ENCODE data around the gene LCK. TPM values are rescaled to one million over a fixed set of nuclear protein-coding genes. Genes with fewer than 3 reads are reported as not detected.

Gene LCK
- total RNA-seq (under 1 TPM; 0.22 to 0.50 TPM), polyA plus RNA-seq (ENCODE audit: insufficient read length in 2 of 2) (under 1 TPM; 0.27 to 0.41 TPM)
- long read RNA-seq, donor 1 = 0 reads
- long read RNA-seq, donor 2 = 0 reads
- long read RNA-seq, donor 3 = 0 reads
- long read RNA-seq, donor 4 = 0 reads

DNA sequence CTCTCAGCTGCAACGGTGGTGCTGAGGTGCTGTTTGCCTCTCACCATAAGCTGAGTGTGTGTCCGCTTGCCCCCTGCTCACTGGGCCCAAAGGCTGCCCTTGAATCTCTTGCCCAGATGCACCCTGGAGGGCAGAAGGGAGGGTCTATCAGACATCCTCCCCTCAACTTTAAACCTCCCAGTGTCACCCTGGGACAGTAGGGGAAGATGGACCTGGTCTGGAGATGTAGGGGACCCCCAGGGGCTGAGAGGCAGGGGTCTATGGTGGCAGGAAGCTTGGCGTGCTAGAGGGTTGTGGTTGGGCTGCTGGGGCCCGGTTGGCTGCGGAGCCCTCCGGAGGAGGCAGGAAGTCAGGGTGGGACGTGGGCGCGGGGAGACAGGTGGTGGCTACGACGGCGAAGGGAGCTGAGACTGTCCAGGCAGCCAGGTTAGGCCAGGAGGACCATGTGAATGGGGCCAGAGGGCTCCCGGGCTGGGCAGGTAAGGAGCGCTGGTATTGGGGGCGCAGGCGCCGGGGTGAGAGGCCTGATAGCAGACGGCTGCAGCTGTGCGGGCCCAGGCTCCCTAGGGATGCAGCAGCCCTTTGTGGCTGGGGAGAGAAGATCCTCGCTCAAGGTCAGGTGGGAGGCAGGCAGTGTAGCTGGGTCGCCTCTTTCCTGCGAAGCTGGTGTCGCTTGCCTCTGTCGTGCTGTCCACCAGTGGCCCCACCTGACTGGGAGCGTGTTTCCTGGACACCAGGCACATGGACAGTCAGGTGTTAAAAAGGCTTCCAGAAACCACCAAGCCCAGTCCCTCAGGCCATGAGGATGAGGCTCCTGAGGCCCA, at the start of gene LCK:
Gene LCK (plus strand): TSS at position 373 of the 824 bp plus-strand sequence. CDS start 23,065 bp downstream, outside the sequence.
- Histone ChIP-seq H3K27me3 (ENCODE audit: control insufficient read depth, insufficient read depth, low read length) (no peaks in the 10 kb centered on the region), H3K4me3 (ENCODE audit: low read depth, low read length) (no peak within 1 kb of the TSS), H3K27ac (ENCODE audit: low read depth, low read length) (peak within 1 kb of the TSS; percentile 42), H3K9me3 (ENCODE audit: control insufficient read depth, insufficient read depth, low read length) (no peaks in the 10 kb centered on the region), H3K36me3 (ENCODE audit: control insufficient read depth, insufficient read depth, low read length) (no peaks in the 10 kb centered on the region), H3K4me1 (ENCODE audit: control insufficient read depth, insufficient read depth, low read length) (peaks cover 21% of the 10 kb centered on the region)
- DNase-seq (ENCODE audit: low read depth in 4 of 6, low spot score in 6 of 6) = no peak
- 79% methylated on average over 23 of the region's 25 CpGs for WGBS (ENCODE audit: insufficient coverage)

DNA sequence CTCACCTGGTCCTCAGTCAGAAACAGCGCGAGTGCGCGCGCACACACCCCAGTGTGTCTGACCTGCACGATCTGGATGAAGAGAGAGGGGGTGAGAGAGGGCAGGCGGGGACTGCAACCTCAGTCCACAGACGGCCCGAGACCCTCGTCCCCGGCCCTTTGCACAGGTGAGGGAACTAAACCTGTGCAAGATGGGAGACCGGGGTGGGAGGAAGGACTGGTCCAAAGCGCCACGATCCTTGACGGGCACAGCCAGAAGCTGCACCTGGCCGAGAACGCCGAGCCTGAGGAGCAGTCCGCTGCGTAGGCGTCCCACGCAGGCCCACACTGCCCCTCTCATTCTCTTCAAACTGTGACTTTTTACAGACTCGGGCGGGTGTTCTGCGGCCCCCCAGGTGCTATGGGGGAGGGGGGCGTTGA, 46.1 kb upstream of the LCK start:
- Histone ChIP-seq H3K27me3 (ENCODE audit: control insufficient read depth, insufficient read depth, low read length) (no peaks in the 10 kb centered on the region), H3K4me3 (ENCODE audit: low read depth, low read length) (peak overlapping the region; percentile 82), H3K9me3 (ENCODE audit: control insufficient read depth, insufficient read depth, low read length) (no peaks in the 10 kb centered on the region), H3K4me1 (ENCODE audit: control insufficient read depth, insufficient read depth, low read length) (peaks cover 58% of the 10 kb centered on the region), H3K27ac (ENCODE audit: low read depth, low read length) (peak overlapping the region; percentile 47), H3K36me3 (ENCODE audit: control insufficient read depth, insufficient read depth, low read length) (peaks cover 40% of the 10 kb centered on the region)
- DNase-seq (ENCODE audit: low read depth in 4 of 6, low spot score in 6 of 6) = no peak
- WGBS (ENCODE audit: insufficient coverage) = 8% methylated on average over 21 of the region's 26 CpGs

DNA sequence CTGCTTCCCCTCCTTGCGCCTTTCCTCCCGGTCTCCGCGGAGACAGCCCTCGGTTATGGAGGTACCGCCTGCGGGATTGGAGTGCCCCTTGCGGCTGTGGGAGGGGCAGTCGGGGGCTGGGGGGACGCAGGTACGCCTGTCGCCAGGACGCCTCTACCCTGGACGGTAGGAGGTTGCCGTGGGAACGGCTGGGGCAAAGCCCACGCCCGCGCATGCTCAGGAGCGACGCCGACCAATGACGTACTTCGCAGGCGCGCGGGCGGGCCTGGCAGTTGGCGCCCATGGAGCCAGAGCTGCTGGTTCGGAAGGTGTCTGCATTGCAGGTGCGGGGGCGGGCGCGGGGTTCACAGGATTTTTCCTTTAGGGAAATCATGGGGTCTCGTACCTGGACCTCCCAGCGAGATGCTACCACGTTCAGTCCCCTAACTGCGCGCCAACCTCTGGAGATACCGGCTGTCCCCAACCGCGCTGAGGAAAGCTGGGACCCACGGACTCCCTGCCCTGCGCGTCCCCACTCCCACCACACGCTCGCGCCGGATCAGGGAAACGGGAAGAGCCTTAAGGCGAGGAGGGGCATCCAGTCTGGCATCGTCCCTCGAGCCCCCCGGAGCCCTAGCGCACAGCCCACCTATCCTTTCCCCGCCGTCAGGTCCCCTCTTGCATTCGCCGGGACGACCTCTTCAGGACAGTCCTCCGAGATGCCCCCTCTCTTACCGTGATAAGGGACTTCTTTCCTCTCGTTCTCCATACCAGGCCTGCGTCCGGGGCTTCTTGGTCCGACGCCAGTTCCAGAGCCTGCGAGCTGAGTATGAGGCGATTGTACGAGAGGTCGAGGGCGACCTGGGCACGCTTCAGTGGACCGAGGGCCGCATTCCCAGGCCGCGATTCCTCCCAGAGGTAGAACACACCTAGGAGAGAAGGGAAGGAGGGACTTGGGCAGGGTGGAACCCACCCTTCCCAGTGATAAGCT, 45.4 kb upstream of the LCK start, which contains the start of gene IQCC:
Gene IQCC (plus strand): TSS at position 271 of the 970 bp plus-strand sequence. CDS start 11 bp downstream, at position 282.
- Histone ChIP-seq H3K27me3 (ENCODE audit: control insufficient read depth, insufficient read depth, low read length) (no peaks in the 10 kb centered on the region), H3K27ac (ENCODE audit: low read depth, low read length) (peak within 1 kb of the TSS; percentile 47), H3K9me3 (ENCODE audit: control insufficient read depth, insufficient read depth, low read length) (no peaks in the 10 kb centered on the region), H3K4me1 (ENCODE audit: control insufficient read depth, insufficient read depth, low read length) (peaks cover 51% of the 10 kb centered on the region), H3K36me3 (ENCODE audit: control insufficient read depth, insufficient read depth, low read length) (peaks cover 40% of the 10 kb centered on the region), H3K4me3 (ENCODE audit: low read depth, low read length) (peak within 1 kb of the TSS; percentile 82)
- peak in 5 of 6 donors; percentile 74 to 97 (median 83) for DNase-seq (ENCODE audit: low read depth in 4 of 6, low spot score in 6 of 6)
- WGBS (ENCODE audit: insufficient coverage) = 1% methylated on average over 75 of the region's 77 CpGs

DNA sequence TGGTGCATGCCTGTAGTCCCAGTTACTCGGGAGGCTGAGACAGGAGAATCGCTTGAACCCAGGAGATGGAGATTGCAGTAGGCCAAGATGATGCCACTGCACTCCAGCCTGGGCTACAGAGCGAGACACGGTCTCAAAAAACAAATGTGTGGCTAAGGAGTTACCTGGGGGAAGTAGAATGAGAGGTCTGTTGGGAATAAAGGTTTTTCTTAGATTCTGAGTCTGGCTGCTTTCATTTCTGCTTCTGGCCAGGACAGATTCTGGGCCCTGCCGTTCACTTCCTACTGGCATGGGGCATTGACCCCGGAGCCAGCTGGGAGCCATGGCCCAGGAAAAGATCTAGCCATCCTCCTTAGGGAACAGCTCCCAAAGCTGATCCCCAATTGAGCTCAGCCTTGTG, 42.6 kb upstream of the LCK start:
- no peak for DNase-seq (ENCODE audit: low read depth in 4 of 6, low spot score in 6 of 6)
- Histone ChIP-seq H3K27ac (ENCODE audit: low read depth, low read length) (no peak overlapping the region), H3K9me3 (ENCODE audit: control insufficient read depth, insufficient read depth, low read length) (no peaks in the 10 kb centered on the region), H3K4me3 (ENCODE audit: low read depth, low read length) (no peak overlapping the region), H3K4me1 (ENCODE audit: control insufficient read depth, insufficient read depth, low read length) (peaks cover 38% of the 10 kb centered on the region), H3K27me3 (ENCODE audit: control insufficient read depth, insufficient read depth, low read length) (no peaks in the 10 kb centered on the region), H3K36me3 (ENCODE audit: control insufficient read depth, insufficient read depth, low read length) (peaks cover 43% of the 10 kb centered on the region)
- 92% methylated on average over 6 of the region's 6 CpGs for WGBS (ENCODE audit: insufficient coverage)

DNA sequence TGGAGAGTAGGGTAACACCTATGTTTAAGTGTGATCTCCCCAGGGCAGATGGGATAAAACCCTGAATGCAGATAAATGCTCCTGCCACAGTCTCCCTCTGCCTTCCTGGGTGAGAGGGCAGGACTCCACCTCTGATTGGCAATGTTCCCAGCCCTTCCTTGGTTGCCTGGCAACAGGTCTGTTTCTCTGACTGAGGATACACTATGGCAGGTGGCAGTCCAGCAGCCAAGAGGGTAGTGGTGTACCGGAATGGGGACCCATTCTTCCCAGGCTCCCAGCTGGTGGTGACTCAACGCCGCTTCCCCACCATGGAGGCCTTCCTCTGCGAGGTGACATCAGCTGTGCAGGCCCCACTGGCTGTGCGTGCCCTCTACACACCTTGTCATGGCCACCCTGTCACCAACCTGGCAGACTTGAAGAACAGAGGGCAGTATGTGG, 42.2 kb upstream of the LCK start, which contains the start of gene DCDC2B:
Gene DCDC2B (plus strand): TSS at position 199 of the 438 bp plus-strand sequence. CDS start 5 bp downstream, at position 204.
- no peaks in the 10 kb centered on the region for H3K9me3 ChIP-seq (ENCODE audit: control insufficient read depth, insufficient read depth, low read length)
- H3K4me1 ChIP-seq (ENCODE audit: control insufficient read depth, insufficient read depth, low read length) = peaks cover 38% of the 10 kb centered on the region
- H3K27ac ChIP-seq (ENCODE audit: low read depth, low read length) = no peak within 1 kb of the TSS
- peaks cover 38% of the 10 kb centered on the region for H3K36me3 ChIP-seq (ENCODE audit: control insufficient read depth, insufficient read depth, low read length)
- peak in 2 of 6 donors; percentile 37 to 45 for DNase-seq (ENCODE audit: low read depth in 4 of 6, low spot score in 6 of 6)
- 52% methylated on average over 5 of the region's 5 CpGs for WGBS (ENCODE audit: insufficient coverage)
- H3K27me3 ChIP-seq (ENCODE audit: control insufficient read depth, insufficient read depth, low read length) = no peaks in the 10 kb centered on the region
- no peak within 1 kb of the TSS for H3K4me3 ChIP-seq (ENCODE audit: low read depth, low read length)

DNA sequence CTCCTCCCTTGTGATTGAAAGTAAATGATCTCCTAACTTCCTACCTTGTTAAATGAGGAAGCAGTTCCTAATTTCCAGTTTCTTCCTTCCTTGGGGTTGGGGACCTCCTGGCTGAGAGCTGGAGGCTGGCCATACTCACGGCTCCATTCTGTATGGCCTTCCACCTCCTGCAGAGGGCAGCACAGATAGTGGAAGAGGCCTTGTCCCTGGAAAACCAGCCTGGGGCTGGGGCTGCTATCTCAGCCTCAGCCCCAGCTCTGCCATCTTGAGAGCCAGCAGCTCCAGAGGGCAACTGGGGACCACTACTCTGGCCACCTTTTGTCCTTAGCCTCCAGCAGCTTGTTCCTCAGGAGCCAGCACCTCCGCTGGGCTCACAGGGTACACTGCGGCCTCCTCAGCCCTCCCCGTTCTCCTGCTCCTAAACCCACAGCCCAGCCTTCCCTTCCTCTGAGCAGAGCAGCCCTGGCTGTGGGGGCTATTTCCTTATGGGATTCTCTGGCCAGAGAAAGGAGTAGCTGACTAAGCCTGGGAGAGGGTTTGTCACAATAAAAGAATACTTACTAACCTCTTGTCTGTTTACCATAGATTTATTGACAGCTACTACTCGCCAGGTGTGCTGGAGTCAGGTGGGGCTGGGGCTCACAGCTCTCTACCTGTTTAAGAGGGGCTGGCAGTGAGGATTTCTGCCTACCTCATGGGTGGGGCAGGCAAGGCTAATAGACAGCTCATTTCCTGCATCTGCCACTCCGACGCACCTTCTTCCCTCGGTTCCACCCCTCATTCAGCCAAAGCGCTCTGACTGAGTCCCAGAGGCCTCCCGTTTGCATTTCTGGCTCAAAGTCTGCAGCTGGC, 35.2 kb upstream of the LCK start:
- Histone ChIP-seq H3K27me3 (ENCODE audit: control insufficient read depth, insufficient read depth, low read length) (no peaks in the 10 kb centered on the region), H3K36me3 (ENCODE audit: control insufficient read depth, insufficient read depth, low read length) (peaks cover 62% of the 10 kb centered on the region), H3K4me3 (ENCODE audit: low read depth, low read length) (no peak overlapping the region), H3K4me1 (ENCODE audit: control insufficient read depth, insufficient read depth, low read length) (peaks cover 8% of the 10 kb centered on the region), H3K27ac (ENCODE audit: low read depth, low read length) (no peak overlapping the region), H3K9me3 (ENCODE audit: control insufficient read depth, insufficient read depth, low read length) (no peaks in the 10 kb centered on the region)
- DNase-seq (ENCODE audit: low read depth in 4 of 6, low spot score in 6 of 6) = peak in 2 of 6 donors; percentile 72 to 74
- WGBS (ENCODE audit: insufficient coverage) = 85% methylated on average over 7 of the region's 10 CpGs

DNA sequence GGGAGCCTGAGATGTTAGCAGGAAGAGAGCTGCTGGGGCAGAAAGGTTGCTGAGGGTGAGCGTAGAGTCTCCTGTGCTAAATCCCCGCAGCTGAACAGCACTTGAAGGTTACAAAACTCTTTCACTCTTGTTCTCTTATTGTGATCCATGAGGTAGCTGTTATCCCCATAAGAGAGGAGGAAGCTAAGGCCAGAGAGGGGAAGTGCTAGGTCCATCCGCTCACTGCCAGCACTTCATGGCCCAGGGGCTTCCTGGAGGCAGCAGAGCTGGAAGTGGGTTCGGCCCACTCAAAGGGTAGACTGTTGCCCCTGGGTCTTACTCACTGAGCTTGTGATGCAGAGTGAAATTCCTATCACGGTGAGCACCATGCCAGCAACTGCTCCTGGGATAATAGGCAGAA, 34.5 kb upstream of the LCK start:
- WGBS (ENCODE audit: insufficient coverage) = 93% methylated on average over 3 of the region's 5 CpGs
- Histone ChIP-seq H3K9me3 (ENCODE audit: control insufficient read depth, insufficient read depth, low read length) (no peaks in the 10 kb centered on the region), H3K36me3 (ENCODE audit: control insufficient read depth, insufficient read depth, low read length) (peaks cover 60% of the 10 kb centered on the region), H3K27ac (ENCODE audit: low read depth, low read length) (no peak overlapping the region), H3K4me1 (ENCODE audit: control insufficient read depth, insufficient read depth, low read length) (peaks cover 15% of the 10 kb centered on the region), H3K27me3 (ENCODE audit: control insufficient read depth, insufficient read depth, low read length) (no peaks in the 10 kb centered on the region), H3K4me3 (ENCODE audit: low read depth, low read length) (no peak overlapping the region)
- no peak for DNase-seq (ENCODE audit: low read depth in 4 of 6, low spot score in 6 of 6)

DNA sequence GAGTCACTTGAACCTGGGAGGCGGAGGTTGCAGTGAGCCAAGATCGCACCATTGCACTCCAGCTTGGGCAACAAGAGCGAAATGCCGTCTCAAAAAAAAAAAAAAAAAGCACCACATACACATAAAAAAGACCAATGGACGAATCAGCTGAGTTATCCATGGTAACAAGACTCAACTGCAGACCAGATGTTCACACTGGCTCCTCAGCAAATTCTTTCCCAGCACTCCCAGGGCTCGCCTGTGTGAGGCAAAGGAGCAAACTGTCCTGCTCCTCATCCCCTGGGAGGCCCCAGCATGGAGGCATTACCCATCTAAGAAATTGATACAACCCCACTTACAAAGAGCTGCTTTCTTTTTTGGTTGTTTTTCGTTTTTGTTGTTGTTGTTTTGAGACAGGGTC, 32.0 kb upstream of the LCK start:
- H3K36me3 ChIP-seq (ENCODE audit: control insufficient read depth, insufficient read depth, low read length) = peaks cover 45% of the 10 kb centered on the region
- no peaks in the 10 kb centered on the region for H3K9me3 ChIP-seq (ENCODE audit: control insufficient read depth, insufficient read depth, low read length)
- H3K4me3 ChIP-seq (ENCODE audit: low read depth, low read length) = no peak overlapping the region
- DNase-seq (ENCODE audit: low read depth in 4 of 6, low spot score in 6 of 6) = no peak
- 91% methylated on average over 5 of the region's 7 CpGs for WGBS (ENCODE audit: insufficient coverage)
- no peak overlapping the region for H3K27ac ChIP-seq (ENCODE audit: low read depth, low read length)
- peaks cover 30% of the 10 kb centered on the region for H3K4me1 ChIP-seq (ENCODE audit: control insufficient read depth, insufficient read depth, low read length)
- no peaks in the 10 kb centered on the region for H3K27me3 ChIP-seq (ENCODE audit: control insufficient read depth, insufficient read depth, low read length)

Data from spinal cord (tissue), 10 donors.